Measurements from ENCODE around the gene OSM.
"Not testable (repeated sequence)": the region's sequence is repeated elsewhere in the genome, so short reads cannot be mapped to it uniquely, and the experiment has no call there.

Gene OSM

DNA sequence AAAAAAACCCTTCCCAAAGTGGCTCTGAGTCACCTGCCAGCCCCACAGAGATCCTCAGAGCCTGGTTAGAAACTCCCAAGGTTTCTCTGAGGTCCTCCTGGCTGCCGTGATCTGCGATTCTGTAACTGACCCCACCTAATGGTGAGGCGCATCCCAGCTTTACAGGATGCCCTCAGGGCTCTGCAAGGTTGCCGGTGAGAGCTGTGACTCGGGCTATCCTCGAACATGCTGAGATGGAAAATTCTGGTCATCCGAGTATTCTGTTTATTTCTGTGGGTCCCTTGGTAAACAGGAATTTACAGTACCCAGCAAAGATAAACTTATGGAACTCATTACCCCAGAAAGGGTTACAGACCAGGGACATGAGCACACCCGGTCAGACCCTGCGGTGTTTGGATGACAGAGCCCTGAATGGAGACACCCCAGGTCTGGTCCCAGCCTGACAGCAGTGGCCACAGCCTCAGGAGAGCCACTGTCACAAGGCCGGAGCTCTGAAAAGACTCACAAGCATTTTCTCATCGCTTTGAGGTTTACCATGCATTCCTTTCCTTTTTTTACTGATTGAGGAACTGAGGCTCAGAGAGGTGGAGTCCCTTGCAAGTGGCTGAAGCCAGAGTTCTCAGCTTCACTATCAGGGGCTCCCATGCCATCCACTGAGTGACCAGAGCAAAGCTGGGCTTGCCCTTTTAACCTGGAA is 42.3 kb downstream of the OSM start:
- DNase-seq: no peak

DNA sequence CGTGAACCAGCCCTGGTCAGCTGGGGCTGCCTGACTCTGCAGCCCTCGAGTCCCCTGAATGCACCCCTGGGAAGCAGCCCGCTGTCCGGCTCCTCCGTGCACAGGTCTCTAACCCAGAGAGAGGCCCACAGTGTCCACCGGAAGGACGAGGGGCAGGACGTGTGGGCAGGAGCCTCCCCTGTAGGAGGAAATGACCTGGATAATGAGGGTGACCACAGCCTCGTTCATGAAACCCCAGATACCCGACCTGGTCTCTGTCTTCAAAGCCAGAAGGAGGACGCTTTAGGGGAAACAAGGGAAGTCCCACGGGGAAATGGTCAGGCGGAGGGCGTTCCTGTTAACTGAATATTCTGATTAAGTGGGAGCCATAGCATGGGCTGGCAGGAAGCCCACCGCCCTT is 43.3 kb downstream of the OSM start:
- DNase-seq: no peak

- no peak for DNase-seq
Observed at GRCh38 chr22:30222321-30222720, 44.3 kb downstream of the OSM start.

GRCh38 chr22:30221121-30221992 is 45.3 kb downstream of the OSM start:
- DNase-seq: no peak

GRCh38 chr22:30220338-30221012 is 46.2 kb downstream of the OSM start:
- DNase-seq: no peak

- no peak for DNase-seq
Observed at GRCh38 chr22:30219668-30220278, 46.9 kb downstream of the OSM start.

GRCh38 chr22:30219049-30219654 is 47.5 kb downstream of the OSM start:
- peak; percentile 34 for DNase-seq

DNA sequence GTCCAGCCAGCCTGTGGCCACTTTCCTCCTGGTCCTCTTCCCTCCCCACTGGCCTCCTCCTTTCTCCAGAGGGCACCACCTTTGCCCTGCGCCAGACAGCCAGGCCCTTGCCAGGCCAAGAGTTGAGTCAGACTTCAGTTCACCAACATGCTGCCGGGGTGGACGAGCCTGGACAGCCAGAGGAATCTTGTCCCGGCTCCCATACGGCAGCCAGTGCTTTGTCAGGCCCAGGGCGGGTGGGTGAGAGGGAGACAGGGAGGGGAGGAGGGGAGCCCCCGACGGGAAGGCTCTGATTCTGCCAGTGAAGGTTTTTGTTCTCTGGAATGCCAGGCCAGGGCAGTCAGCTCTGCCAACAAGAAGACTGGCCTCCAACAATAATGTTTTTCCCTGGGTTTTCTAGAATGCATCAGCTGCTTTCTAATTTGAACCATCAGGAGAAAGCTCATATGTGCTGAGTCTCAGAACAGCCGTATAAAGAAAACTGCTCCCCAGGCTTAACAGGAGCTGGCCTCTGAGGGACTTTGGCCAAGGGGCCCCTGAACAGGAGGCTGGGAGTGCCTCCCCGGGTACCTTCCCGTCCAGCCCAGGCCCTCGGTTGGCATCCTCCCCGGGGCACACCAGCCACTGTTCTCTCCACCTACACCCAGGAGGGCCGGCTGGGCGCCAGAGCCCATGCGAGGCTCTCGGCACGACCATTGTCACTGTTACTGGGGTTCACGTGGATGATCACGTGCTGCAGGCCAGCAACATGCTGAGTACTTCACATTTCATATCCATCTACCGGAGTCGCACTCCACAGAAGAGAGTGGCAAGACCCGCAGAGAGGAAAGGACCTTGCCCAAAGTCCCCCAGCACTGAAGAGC is 48.7 kb downstream of the OSM start:
- DNase-seq: no peak

GRCh38 chr22:30216710-30217109 is 49.9 kb downstream of the OSM start:
- no peak for DNase-seq

GRCh38 chr22:30216272-30216671 is 50.4 kb downstream of the OSM start:
- DNase-seq: not testable (repeated sequence)

- peak; percentile 8 for DNase-seq
Observed at GRCh38 chr22:30214703-30215407, 51.8 kb downstream of the OSM start.

- DNase-seq: no peak
Observed at GRCh38 chr22:30212996-30213441, 53.6 kb downstream of the OSM start.

All from NCI-H82 (cell line).